GM12892 (cell line): ENCODE measurements around the gene MRGPRD.

ENCODE experiments used
- POLR2A ChIP-seq: IDR thresholded peaks from 2 replicates; pipeline ENCODE4 v1.6.1; 2011; ENCODE audit warnings: low read depth, low read length, control low read depth
- POLR2AphosphoS5 ChIP-seq: IDR thresholded peaks from 2 replicates; pipeline ENCODE4 v1.6.1; 2011; ENCODE audit warnings: low read depth, low read length, control low read depth
- TAF1 ChIP-seq: IDR thresholded peaks from 2 replicates; pipeline ENCODE4 v1.6.1; 2011; ENCODE audit warnings: low read depth, mild to moderate bottlenecking, control low read depth, low read length, borderline replicate concordance

DNA sequence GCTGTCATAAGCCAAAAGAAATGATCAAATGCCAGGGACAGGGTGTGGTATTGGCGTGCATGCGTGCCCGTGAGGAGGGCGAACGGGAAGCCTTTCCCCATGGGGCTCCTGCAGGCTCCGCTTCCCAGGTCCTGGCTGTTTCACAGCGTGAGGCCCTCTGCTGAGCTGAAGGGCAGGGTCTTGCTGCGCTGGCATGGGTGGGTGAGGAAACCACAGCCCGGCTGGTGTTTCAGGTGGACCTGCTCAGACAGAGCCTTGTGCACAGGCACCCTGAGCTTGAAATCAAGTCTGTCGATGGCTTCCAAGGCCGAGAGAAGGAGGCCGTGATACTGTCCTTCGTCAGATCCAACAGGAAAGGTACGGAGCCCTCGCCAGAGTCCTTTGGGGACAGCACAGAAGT, 45.7 kb downstream of the MRGPRD start:
- TF ChIP-seq POLR2A, result no peak
- no peak for TF ChIP-seq POLR2AphosphoS5
- TF ChIP-seq TAF1, result no peak
